Fibroblast of lung (primary cell): ENCODE results near the gene C1orf167. TPM values are rescaled to one million over a fixed set of nuclear protein-coding genes. Genes with fewer than 3 reads are reported as not detected.

Source experiments
- DNase-seq, 2 donors: peaks; one replicate each; pipeline versions ENCODE4 v3.0.0 to v3.0.0-alpha.2; 2010; ENCODE audit warnings: low read depth in 2 of 2
- H2AFZ ChIP-seq: 2 replicates; pipeline ENCODE4 v1.5.1; 2012; ENCODE audit warnings: low read length, control low read depth, inconsistent platforms
- H3K27ac ChIP-seq: 2 replicates; pipeline ENCODE4 v1.5.1; 2011; ENCODE audit warnings: low read length, control low read depth; ENCODE audit not compliant: insufficient read depth
- H3K27me3 ChIP-seq: 2 replicates; pipeline ENCODE4 v1.5.1; 2011; ENCODE audit warnings: mild to moderate bottlenecking, low read length; ENCODE audit not compliant: control insufficient read depth, insufficient read depth
- H3K36me3 ChIP-seq: 2 replicates; pipeline ENCODE4 v1.5.1; 2011; ENCODE audit warnings: low read length; ENCODE audit not compliant: control insufficient read depth, insufficient read depth
- H3K4me1 ChIP-seq: 2 replicates; pipeline ENCODE4 v1.5.1; 2011; ENCODE audit warnings: low read length; ENCODE audit not compliant: control insufficient read depth, insufficient read depth; ENCODE audit errors: extremely low read depth
- H3K4me2 ChIP-seq: 2 replicates; pipeline ENCODE4 v1.5.1; 2011; ENCODE audit warnings: low read length, control low read depth; ENCODE audit not compliant: insufficient read depth; ENCODE audit errors: extremely low read depth
- H3K4me3 ChIP-seq, 4 experiments: fragments of 200-600 bp in 1 of 4; sonication (generic) in 1 of 4; replicated peaks in 1 of 4; 2 replicates each; pipeline ENCODE4 v1.5.1; 2011 to 2016; ENCODE audit warnings: low read length in 4 of 4, low read depth in 3 of 4, mild to moderate bottlenecking in 3 of 4, control low read depth in 2 of 4, inconsistent platforms in 1 of 4, mixed read lengths in 1 of 4; ENCODE audit not compliant: insufficient read depth in 1 of 4; ENCODE audit errors: control extremely low read depth in 1 of 4
- H3K79me2 ChIP-seq: 2 replicates; pipeline ENCODE4 v1.5.1; 2012; ENCODE audit warnings: mild to moderate bottlenecking, low read length, inconsistent platforms; ENCODE audit not compliant: control insufficient read depth, insufficient read depth
- H3K9ac ChIP-seq: 2 replicates; pipeline ENCODE4 v1.5.1; 2011; ENCODE audit warnings: mild to moderate bottlenecking, low read length, control low read depth; ENCODE audit not compliant: insufficient read depth
- H3K9me3 ChIP-seq: 2 replicates; pipeline ENCODE4 v1.5.1; 2012; ENCODE audit warnings: low read depth, low read length; ENCODE audit not compliant: control insufficient read depth, insufficient read depth
- H4K20me1 ChIP-seq: 2 replicates; pipeline ENCODE4 v1.5.1; 2011; ENCODE audit warnings: low read length; ENCODE audit not compliant: control insufficient read depth, insufficient read depth; ENCODE audit errors: extremely low read depth
- EZH2 ChIP-seq: IDR thresholded peaks from 2 replicates; pipeline ENCODE4 v1.5.1; 2012; ENCODE audit warnings: low read length, control low read depth, mild to moderate bottlenecking; ENCODE audit errors: missing control alignments
- polyA plus RNA-seq, 2 donors: library from polyadenylated mRNA; depleted of rRNA in 1 of 2; stranded (reverse) in 1 of 2; unstranded in 1 of 2; fragments of >200 nt; gene quantifications; 2 replicates each; pipeline ENCODE4 v1.2.1, GENCODE V29; 2011 to 2012; ENCODE audit warnings: missing spikeins in 1 of 2
- total RNA-seq: library from RNA; depleted of rRNA; stranded (reverse); fragments of >200 nt; gene quantifications from 2 replicates; pipeline ENCODE4 v1.2.1, GENCODE V29; 2014
- TF ChIP-seq, protein P1 (sequence below), 2 donors: IDR thresholded peaks in 1 of 2; conservative IDR thresholded peaks in 1 of 2; 1 replicate in 1 of 2; 2 replicates in 1 of 2; pipeline ENCODE4 v1.5.1; 2011 to 2012; ENCODE audit warnings: low read length in 2 of 2, control low read depth in 1 of 2, inconsistent platforms in 1 of 2, low read depth in 1 of 2, mild to moderate bottlenecking in 1 of 2

Gene C1orf167
- total and polyA plus RNA-seq, 2 donors (not counting 1 experiment from before 2014, with no cell fraction given) = 0.39 to 0.99 TPM

DNA sequence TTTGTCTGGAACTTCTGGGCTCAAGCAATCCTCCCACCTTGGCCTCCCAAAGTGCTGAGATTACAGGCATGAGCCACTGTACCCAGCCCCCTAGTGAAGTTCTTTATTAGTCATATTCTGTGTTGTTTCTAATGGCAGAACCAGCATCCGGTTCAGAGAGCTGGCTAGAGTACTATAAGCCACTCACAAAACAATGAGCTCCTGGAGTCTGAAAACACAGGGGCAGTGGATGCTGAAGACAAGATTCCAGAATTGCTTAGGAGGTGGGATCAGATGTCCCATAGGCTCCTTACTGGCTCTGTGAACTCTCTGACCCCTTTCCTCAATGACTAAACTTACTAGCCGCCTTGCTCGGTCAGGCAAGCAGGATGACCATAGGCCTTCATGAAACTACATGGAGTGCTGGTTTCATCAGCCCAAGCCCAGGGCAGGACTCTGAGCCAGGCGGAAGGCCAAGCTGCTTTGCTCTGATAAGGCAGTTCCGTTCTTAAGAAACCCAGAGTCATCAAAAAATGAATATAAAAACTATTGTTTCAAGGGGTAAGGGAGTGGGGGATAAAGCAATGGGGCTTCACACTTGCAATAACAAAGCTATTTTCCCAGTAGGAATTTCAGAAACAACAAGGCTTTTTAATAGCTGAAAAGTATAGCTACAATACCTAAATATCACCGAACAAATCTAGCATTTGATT is 35.7 kb downstream of the C1orf167 start:
- TF ChIP-seq EZH2 = no peak
- TF ChIP-seq, protein P1, sequence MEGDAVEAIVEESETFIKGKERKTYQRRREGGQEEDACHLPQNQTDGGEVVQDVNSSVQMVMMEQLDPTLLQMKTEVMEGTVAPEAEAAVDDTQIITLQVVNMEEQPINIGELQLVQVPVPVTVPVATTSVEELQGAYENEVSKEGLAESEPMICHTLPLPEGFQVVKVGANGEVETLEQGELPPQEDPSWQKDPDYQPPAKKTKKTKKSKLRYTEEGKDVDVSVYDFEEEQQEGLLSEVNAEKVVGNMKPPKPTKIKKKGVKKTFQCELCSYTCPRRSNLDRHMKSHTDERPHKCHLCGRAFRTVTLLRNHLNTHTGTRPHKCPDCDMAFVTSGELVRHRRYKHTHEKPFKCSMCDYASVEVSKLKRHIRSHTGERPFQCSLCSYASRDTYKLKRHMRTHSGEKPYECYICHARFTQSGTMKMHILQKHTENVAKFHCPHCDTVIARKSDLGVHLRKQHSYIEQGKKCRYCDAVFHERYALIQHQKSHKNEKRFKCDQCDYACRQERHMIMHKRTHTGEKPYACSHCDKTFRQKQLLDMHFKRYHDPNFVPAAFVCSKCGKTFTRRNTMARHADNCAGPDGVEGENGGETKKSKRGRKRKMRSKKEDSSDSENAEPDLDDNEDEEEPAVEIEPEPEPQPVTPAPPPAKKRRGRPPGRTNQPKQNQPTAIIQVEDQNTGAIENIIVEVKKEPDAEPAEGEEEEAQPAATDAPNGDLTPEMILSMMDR (conservative IDR thresholded peaks at IDR 0.05 in 1 of 2, IDR thresholded peaks at IDR 0.05 in 1 of 2; ENCODE audit: low read depth in 1 of 2, low read length in 2 of 2) = no peak
- H4K20me1 ChIP-seq = no peaks in the 10 kb centered on the region
- H3K9me3 ChIP-seq = no peaks in the 10 kb centered on the region
- H2AFZ ChIP-seq = no peak overlapping the region
- DNase-seq = peak; percentile 25 to 78
- H3K36me3 ChIP-seq = peaks cover 34% of the 10 kb centered on the region
- no peak overlapping the region for H3K27ac ChIP-seq
- H3K4me3 ChIP-seq = no peak overlapping the region
- no peak overlapping the region for H3K4me2 ChIP-seq
- no peaks in the 10 kb centered on the region for H3K27me3 ChIP-seq
- H3K9ac ChIP-seq = no peak overlapping the region
- peaks cover 13% of the 10 kb centered on the region for H3K4me1 ChIP-seq
- peaks cover 18% of the 10 kb centered on the region for H3K79me2 ChIP-seq

DNA sequence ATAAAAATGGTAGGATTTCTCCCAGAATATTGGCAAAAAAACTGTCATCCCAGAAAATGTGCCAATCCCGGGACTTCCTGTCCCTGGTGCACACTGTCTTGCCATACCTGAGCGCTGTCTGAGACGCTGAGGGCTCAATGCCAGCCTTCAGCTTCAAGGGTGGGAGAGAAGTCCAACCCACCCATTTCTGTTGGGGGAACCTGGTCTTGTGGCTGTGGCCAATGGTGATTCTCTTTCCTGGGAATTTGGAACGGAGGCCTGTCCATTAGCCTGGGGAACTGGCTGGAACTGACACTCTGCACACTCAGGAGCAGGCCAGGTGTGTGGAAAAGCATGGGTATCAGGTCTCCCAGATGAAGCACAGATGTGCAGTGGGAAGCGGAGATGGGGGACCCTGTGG is 37.1 kb downstream of the C1orf167 start:
- Histone ChIP-seq H4K20me1 (no peaks in the 10 kb centered on the region), H3K27me3 (no peaks in the 10 kb centered on the region), H3K27ac (no peak overlapping the region), H3K4me3 (no peak overlapping the region), H3K79me2 (peaks cover 24% of the 10 kb centered on the region), H3K9me3 (no peaks in the 10 kb centered on the region), H3K9ac (no peak overlapping the region), H3K4me1 (peaks cover 13% of the 10 kb centered on the region), H3K36me3 (peaks cover 27% of the 10 kb centered on the region), H3K4me2 (no peak overlapping the region), H2AFZ (no peak overlapping the region)
- no peak for TF ChIP-seq EZH2
- no peak for DNase-seq

DNA sequence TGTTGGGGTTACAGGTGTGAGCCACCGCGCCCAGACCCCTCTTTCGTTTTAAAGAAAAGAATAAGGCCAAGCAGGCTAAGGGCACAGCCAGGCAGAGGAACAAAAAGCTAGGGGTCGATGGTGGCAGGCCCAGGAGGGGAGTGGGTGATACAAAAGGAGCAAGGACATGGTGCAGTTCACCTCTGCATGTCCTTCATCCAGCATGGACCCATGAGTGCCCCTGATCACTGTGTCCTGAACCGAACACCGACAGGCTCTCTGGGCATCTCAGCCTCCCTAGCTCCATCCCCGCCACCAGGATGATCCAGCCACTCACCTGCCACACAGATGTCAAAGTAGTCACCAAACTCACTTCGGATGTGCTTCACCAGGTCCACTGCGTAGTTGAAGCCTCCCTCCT is 37.9 kb downstream of the C1orf167 start:
- Histone ChIP-seq H3K27ac (no peak overlapping the region), H3K9me3 (no peaks in the 10 kb centered on the region), H3K4me1 (peaks cover 19% of the 10 kb centered on the region), H2AFZ (no peak overlapping the region), H3K36me3 (peaks cover 21% of the 10 kb centered on the region), H3K9ac (no peak overlapping the region), H3K79me2 (peaks cover 24% of the 10 kb centered on the region), H4K20me1 (no peaks in the 10 kb centered on the region), H3K27me3 (no peaks in the 10 kb centered on the region), H3K4me3 (no peak overlapping the region), H3K4me2 (no peak overlapping the region)
- TF ChIP-seq, protein P1 (conservative IDR thresholded peaks at IDR 0.05 in 1 of 2, IDR thresholded peaks at IDR 0.05 in 1 of 2; ENCODE audit: low read depth in 1 of 2, low read length in 2 of 2) = no peak
- no peak for TF ChIP-seq EZH2
- DNase-seq = no peak
